HG02885 (cell line): ENCODE results near the gene SSBP1.
A peak's percentile ranks its signal among the peaks of the same experiment; 100 is the strongest.
"Not testable (repeated sequence)": the region's sequence is repeated elsewhere in the genome, so short reads cannot be mapped to it uniquely, and the experiment has no call there.

ENCODE experiments used
- ATAC-seq: cut with Tn5 transposase; IDR thresholded peaks from one replicate; pipeline ENCODE4 v1.9.1; 2021; ENCODE audit warnings: mild to moderate bottlenecking; ENCODE audit not compliant: unreplicated experiment, poor library complexity

SSBP1 gene

GRCh38 chr7:141708351-141708750 is 29.8 kb upstream of the SSBP1 start, which contains the start of gene WEE2:
TSS of gene WEE2 (plus strand) at chr7:141708353. CDS start at chr7:141708759, 406 bp downstream.
- no peak for ATAC-seq

- no peak for ATAC-seq
Measured at GRCh38 chr7:141709318-141709717, 28.8 kb upstream of the SSBP1 start.

- no peak for ATAC-seq
Measured at GRCh38 chr7:141709749-141710148, 28.4 kb upstream of the SSBP1 start.

- ATAC-seq, result no peak
Measured at GRCh38 chr7:141710301-141710700, 27.9 kb upstream of the SSBP1 start.

GRCh38 chr7:141712603-141713255 is 25.4 kb upstream of the SSBP1 start:
- peak; percentile 50 for ATAC-seq

GRCh38 chr7:141713890-141714289 is 24.3 kb upstream of the SSBP1 start:
- no peak for ATAC-seq

- ATAC-seq, result no peak
Measured at GRCh38 chr7:141714571-141714970, 23.6 kb upstream of the SSBP1 start.

GRCh38 chr7:141715018-141715417 is 23.1 kb upstream of the SSBP1 start:
- ATAC-seq, result no peak

GRCh38 chr7:141715794-141716689 is 22.1 kb upstream of the SSBP1 start:
- no peak for ATAC-seq

GRCh38 chr7:141717450-141717849 is 20.7 kb upstream of the SSBP1 start:
- ATAC-seq, result no peak

- ATAC-seq, result no peak
Measured at GRCh38 chr7:141722529-141722928, 15.6 kb upstream of the SSBP1 start.

- ATAC-seq, result no peak
Measured at GRCh38 chr7:141729020-141729419, 9.1 kb upstream of the SSBP1 start.

GRCh38 chr7:141731476-141732149 is 6.5 kb upstream of the SSBP1 start:
- ATAC-seq, result no peak

GRCh38 chr7:141737118-141737835 is 881 bp upstream of the SSBP1 start:
- ATAC-seq, result no peak

GRCh38 chr7:141738592-141739013 is 445 bp downstream of the SSBP1 start:
- no peak for ATAC-seq

GRCh38 chr7:141739250-141739649 is 1.1 kb downstream of the SSBP1 start:
- ATAC-seq, result no peak

GRCh38 chr7:141742229-141742628 is 4.1 kb downstream of the SSBP1 start:
- ATAC-seq, result no peak

- no peak for ATAC-seq
Measured at GRCh38 chr7:141744131-141744530, 6.0 kb downstream of the SSBP1 start.

- no peak for ATAC-seq
Measured at GRCh38 chr7:141748396-141748795, 10.2 kb downstream of the SSBP1 start.

GRCh38 chr7:141751904-141752303 is 13.7 kb downstream of the SSBP1 start:
- not testable (repeated sequence) for ATAC-seq
